Smooth muscle cell (in vitro differentiated cells): Measurements from ENCODE around the gene SLC16A4. TPM values are rescaled to one million over a fixed set of nuclear protein-coding genes. Genes with fewer than 3 reads are reported as not detected.
A peak's percentile ranks its signal among the peaks of the same experiment; 100 is the strongest.
"Not testable (repeated sequence)": the region's sequence is repeated elsewhere in the genome, so short reads cannot be mapped to it uniquely, and the experiment has no call there.

ENCODE experiments used
- DNase-seq: peaks from one replicate; lab custom pipeline; 2025; ENCODE audit not compliant: unreplicated experiment; lab: John Stamatoyannopoulos, UW
- H2AFZ ChIP-seq: fragments of 200-600 bp; sonication (generic); 2 replicates; pipeline ENCODE4 v1.6.0; 2016; ENCODE audit warnings: antibody characterized with exemption, low read depth, mild to moderate bottlenecking
- H3F3A ChIP-seq: fragments of 200-600 bp; sonication (generic); 2 replicates; pipeline ENCODE4 v1.6.0; 2017; ENCODE audit warnings: antibody characterized with exemption, low read depth
- H3K27ac ChIP-seq: fragments of 200-600 bp; sonication (generic); 2 replicates; pipeline ENCODE4 v1.5.1; 2016; ENCODE audit warnings: low read depth, mild to moderate bottlenecking
- H3K27me3 ChIP-seq: fragments of 200-600 bp; sonication (generic); 2 replicates; pipeline ENCODE4 v1.6.1; 2016; ENCODE audit warnings: low read depth, mild to moderate bottlenecking
- H3K36me3 ChIP-seq: fragments of 200-600 bp; sonication (generic); 2 replicates; pipeline ENCODE4 v1.5.1; 2016; ENCODE audit warnings: low read depth
- H3K4me1 ChIP-seq: fragments of 200-600 bp; sonication (generic); 2 replicates; pipeline ENCODE4 v1.5.1; 2016; ENCODE audit warnings: low read depth
- H3K4me2 ChIP-seq: fragments of 200-600 bp; sonication (generic); 2 replicates; pipeline ENCODE4 v1.6.0; 2016; ENCODE audit warnings: mild to moderate bottlenecking
- H3K4me3 ChIP-seq: fragments of 200-600 bp; sonication (generic); 2 replicates; pipeline ENCODE4 v1.5.1; 2016; ENCODE audit warnings: mild to moderate bottlenecking
- H3K79me2 ChIP-seq: fragments of 200-600 bp; sonication (generic); 2 replicates; pipeline ENCODE4 v1.6.0; 2016; ENCODE audit warnings: low read depth, mild to moderate bottlenecking
- H3K9ac ChIP-seq: fragments of 200-600 bp; sonication (generic); 2 replicates; pipeline ENCODE4 v1.6.0; 2016; ENCODE audit warnings: low read depth
- H3K9me3 ChIP-seq: fragments of 200-600 bp; sonication (generic); replicated peaks from 2 replicates; pipeline ENCODE4 v1.5.1; 2016; ENCODE audit warnings: low read depth
- H4K20me1 ChIP-seq: fragments of 200-600 bp; sonication (generic); 2 replicates; pipeline ENCODE4 v1.6.0; 2016; ENCODE audit warnings: low read depth
- CTCF ChIP-seq: fragments of 200-600 bp; sonication (generic); IDR thresholded peaks from 2 replicates; pipeline ENCODE4 v1.5.1; 2017; ENCODE audit warnings: borderline replicate concordance, mild to moderate bottlenecking, antibody characterized with exemption; ENCODE audit not compliant: insufficient read depth, poor library complexity, severe bottlenecking
- WGBS: methylation state at CpG from one replicate; pipeline ENCODE4 v1.1.7; 2016; ENCODE audit warnings: low lambda C conversion rate; 5-methylcytosine and 5-hydroxymethylcytosine counted together
- polyA plus RNA-seq: library from polyadenylated mRNA; unstranded; fragments of >200 nt; fragmentation: Nextera tagmentation; extraction: Ambion mirVana; gene quantifications from 2 replicates; pipeline ENCODE4 v1.2.1, GENCODE V29; 2016
- total RNA-seq: library from RNA; depleted of rRNA; stranded (reverse); fragments of >200 nt; gene quantifications from 2 replicates; pipeline ENCODE4 v1.2.3, GENCODE V29; 2014

The SLC16A4 gene
- total and polyA plus RNA-seq, 2 experiments from 2014 or later = 6.5 to 11.6 TPM

- Histone ChIP-seq H3K4me1 (peaks cover 3% of the 10 kb centered on the region), H2AFZ (peak within 1 kb of the TSS; percentile 56), H3K36me3 (no peaks in the 10 kb centered on the region), H3K27me3 (no peaks in the 10 kb centered on the region), H3K79me2 (peaks cover 13% of the 10 kb centered on the region), H3F3A (no peaks in the 10 kb centered on the region), H3K9ac (peak within 1 kb of the TSS; percentile 72), H3K4me2 (peak within 1 kb of the TSS; percentile 82), H4K20me1 (no peaks in the 10 kb centered on the region), H3K9me3 (no peaks in the 10 kb centered on the region), H3K27ac (peak within 1 kb of the TSS; percentile 22), H3K4me3 (peak within 1 kb of the TSS; percentile 57)
- 40% methylated on average over 76 of the region's 76 CpGs for WGBS
- TF ChIP-seq CTCF = no peak
- DNase-seq = no peak
Measured at GRCh38 chr1:110407260-110408210, 16.7 kb upstream of the SLC16A4 start, which contains the start of gene LAMTOR5. TSS of gene LAMTOR5 (minus strand) at chr1:110407694. CDS start at chr1:110407620, 74 bp downstream.

GRCh38 chr1:110406407-110406806 is 15.6 kb upstream of the SLC16A4 start:
- H2AFZ ChIP-seq, H4K20me1 ChIP-seq, H3K27ac ChIP-seq, H3K9ac ChIP-seq, DNase-seq, H3K4me1 ChIP-seq, H3F3A ChIP-seq, H3K27me3 ChIP-seq, H3K36me3 ChIP-seq, H3K9me3 ChIP-seq: not testable (repeated sequence)
- peaks cover 13% of the 10 kb centered on the region for H3K79me2 ChIP-seq
- H3K4me2 ChIP-seq = peak overlapping the region; percentile 82
- WGBS = 93% methylated on average over 15 of the region's 15 CpGs
- peak overlapping the region; percentile 57 for H3K4me3 ChIP-seq

GRCh38 chr1:110404401-110404800 is 13.6 kb upstream of the SLC16A4 start:
- Histone ChIP-seq H3K4me1 (peaks cover 3% of the 10 kb centered on the region), H3K79me2 (peaks cover 13% of the 10 kb centered on the region), H3K4me3 (no peak overlapping the region), H3K27me3 (no peaks in the 10 kb centered on the region), H3K36me3 (no peaks in the 10 kb centered on the region), H2AFZ (no peak overlapping the region), H3K9me3 (no peaks in the 10 kb centered on the region), H3K4me2 (no peak overlapping the region), H3K27ac (no peak overlapping the region), H3K9ac (no peak overlapping the region), H3F3A (no peaks in the 10 kb centered on the region), H4K20me1 (no peaks in the 10 kb centered on the region)
- no peak for TF ChIP-seq CTCF
- WGBS = 97% methylated on average over 4 of the region's 4 CpGs
- DNase-seq = no peak

GRCh38 chr1:110403805-110404204 is 13.0 kb upstream of the SLC16A4 start:
- no peaks in the 10 kb centered on the region for H3K9me3 ChIP-seq
- WGBS = 92% methylated on average over 5 of the region's 5 CpGs
- no peaks in the 10 kb centered on the region for H4K20me1 ChIP-seq
- no peak for DNase-seq
- H3F3A ChIP-seq = no peaks in the 10 kb centered on the region
- no peak overlapping the region for H3K27ac ChIP-seq
- no peak overlapping the region for H3K4me2 ChIP-seq
- H3K36me3 ChIP-seq = no peaks in the 10 kb centered on the region
- no peak for TF ChIP-seq CTCF
- H3K79me2 ChIP-seq = peaks cover 13% of the 10 kb centered on the region
- H3K4me1 ChIP-seq = peaks cover 3% of the 10 kb centered on the region
- H2AFZ ChIP-seq = no peak overlapping the region
- no peak overlapping the region for H3K4me3 ChIP-seq
- H3K9ac ChIP-seq = no peak overlapping the region
- no peaks in the 10 kb centered on the region for H3K27me3 ChIP-seq

- not testable (repeated sequence) for H3K27me3 ChIP-seq, H3K4me3 ChIP-seq, H3K27ac ChIP-seq, H3K9me3 ChIP-seq, H3K79me2 ChIP-seq, H3K9ac ChIP-seq, H2AFZ ChIP-seq, DNase-seq, H3K36me3 ChIP-seq, H4K20me1 ChIP-seq, H3K4me2 ChIP-seq
- WGBS = 95% methylated on average over 35 of the region's 48 CpGs
- H3K4me1 ChIP-seq = peaks cover 12% of the 10 kb centered on the region
- H3F3A ChIP-seq = peaks cover 18% of the 10 kb centered on the region
Measured at GRCh38 chr1:110396259-110396958, 5.6 kb upstream of the SLC16A4 start.
